GM18870 (cell line): ENCODE data around the gene NDUFS8.

Experiments used
- ATAC-seq: cut with Tn5 transposase; IDR thresholded peaks from one replicate; pipeline ENCODE4 v1.9.1; 2021; ENCODE audit warnings: moderate library complexity; ENCODE audit not compliant: unreplicated experiment

NDUFS8 gene

DNA sequence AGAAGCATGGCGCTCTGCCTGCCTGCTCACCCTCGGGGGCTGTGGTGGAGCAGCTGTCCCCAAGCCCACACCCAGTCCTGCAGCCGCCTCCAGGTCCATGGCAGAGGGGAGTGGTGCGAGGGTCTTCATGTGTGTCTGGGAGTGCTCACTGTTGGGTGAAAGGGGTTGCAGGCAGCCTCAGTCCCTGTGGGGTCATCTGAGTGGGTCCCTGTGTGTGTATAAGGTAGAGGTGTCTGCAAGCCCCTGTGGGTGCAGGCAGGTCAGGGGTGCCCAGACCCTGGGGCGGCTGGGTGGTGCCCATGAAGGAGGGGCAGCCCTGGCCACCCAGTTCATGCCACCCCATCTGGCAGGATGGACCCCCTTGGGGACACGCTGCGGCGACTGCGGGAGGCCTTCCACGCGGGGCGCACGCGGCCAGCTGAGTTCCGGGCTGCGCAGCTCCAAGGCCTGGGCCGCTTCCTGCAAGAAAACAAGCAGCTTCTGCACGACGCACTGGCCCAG, 15.5 kb upstream of the NDUFS8 start:
- ATAC-seq, result no peak

DNA sequence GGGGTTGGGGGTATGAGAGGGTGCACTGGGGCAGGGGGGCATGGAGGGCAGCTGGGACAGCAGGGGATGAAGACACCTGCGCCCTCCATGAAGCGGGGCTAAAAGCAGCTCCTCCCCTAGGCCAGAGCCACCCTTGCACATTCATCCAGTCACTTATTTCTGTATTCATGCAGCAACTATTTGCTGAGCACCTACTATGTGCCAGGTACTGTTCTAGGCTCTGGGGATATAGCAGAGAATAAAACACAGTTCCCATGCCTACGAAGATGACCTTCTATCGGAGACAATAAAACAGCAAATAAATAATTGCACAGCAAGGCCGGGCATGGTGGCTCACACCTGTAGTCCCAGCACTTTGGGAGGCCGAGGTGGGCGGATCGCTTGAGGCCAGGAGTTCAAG, 15.0 kb upstream of the NDUFS8 start:
- no peak for ATAC-seq

DNA sequence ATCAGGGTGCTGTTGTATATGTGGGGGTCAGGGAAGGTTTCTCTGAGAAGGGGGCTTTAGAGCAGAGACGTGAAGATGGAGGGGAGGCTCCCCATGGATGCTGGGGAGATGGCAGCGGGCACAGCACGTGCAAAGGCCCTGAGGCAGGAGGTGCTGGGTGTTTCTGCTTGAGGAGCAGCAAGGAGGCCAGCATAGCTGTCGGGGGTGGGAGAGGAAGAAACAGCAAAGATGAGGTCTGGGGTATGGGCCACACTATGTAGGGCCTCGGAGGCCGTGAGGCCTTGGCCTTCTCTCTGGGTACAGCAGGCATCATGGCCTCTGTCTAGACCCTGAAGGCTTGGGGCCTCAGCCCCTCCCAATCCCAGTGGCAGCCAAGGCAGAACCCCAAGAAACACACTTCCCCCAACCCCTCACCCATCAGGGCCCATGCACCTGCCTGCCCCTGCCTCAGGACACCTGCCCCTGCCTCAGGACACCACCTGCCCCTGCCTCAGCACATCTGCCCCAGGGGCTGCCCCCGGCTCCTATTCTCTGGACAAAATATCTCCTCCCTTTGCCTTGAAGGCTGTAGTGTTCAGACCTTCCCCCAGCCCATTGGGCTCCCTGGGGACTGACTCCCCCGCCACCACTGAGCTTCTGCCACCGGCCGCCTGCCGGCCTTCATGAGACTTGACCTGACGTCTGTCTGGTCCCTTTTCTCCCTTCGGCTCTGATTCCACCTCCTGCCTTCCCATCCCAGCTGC, 14.1 kb upstream of the NDUFS8 start:
- ATAC-seq, result no peak

DNA sequence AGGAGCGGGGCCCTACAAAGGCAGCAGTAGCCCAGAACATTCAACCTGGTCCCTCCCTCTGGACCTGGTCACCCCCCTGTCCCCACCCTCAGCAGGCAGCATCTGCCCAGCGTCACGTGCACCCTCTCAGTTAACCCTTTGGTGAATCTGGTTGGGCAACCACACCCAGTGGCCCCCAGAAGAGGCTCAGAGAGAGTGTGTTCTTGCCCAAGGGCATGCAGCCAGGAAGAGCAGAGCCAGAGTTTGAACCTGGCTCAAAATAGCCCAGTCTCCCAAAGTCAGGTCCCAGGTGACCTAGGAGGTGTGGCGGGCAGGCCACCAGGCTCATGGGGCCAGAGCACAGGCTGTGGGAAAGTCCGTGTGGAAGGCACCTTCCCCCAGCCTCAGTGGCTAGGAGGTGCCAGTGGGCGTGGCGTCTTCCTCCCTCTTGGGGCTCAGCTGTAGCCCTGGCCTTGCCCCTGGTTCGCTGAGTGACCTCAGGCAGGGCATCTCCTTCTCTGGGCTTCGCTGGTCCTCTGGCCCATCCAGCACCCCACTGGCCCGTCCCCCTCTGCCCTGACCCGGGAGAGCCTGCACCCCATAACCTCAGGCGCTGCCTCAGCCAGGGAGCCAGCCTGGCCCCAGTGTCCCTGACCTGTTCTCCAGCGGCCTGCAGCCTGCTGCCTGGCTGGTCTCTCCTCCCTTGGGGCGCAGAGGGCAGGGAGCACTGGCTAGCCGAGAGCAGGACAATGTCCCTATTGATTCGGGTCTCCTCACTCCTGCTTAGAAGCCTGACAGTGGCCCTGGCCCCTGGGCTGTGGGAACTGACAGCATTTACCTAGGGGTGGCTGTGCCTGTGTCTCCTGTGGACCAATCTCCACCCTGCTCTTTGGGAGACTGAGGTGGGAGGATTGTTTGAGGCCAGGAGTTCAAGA, 13.3 kb upstream of the NDUFS8 start:
- ATAC-seq, result no peak

DNA sequence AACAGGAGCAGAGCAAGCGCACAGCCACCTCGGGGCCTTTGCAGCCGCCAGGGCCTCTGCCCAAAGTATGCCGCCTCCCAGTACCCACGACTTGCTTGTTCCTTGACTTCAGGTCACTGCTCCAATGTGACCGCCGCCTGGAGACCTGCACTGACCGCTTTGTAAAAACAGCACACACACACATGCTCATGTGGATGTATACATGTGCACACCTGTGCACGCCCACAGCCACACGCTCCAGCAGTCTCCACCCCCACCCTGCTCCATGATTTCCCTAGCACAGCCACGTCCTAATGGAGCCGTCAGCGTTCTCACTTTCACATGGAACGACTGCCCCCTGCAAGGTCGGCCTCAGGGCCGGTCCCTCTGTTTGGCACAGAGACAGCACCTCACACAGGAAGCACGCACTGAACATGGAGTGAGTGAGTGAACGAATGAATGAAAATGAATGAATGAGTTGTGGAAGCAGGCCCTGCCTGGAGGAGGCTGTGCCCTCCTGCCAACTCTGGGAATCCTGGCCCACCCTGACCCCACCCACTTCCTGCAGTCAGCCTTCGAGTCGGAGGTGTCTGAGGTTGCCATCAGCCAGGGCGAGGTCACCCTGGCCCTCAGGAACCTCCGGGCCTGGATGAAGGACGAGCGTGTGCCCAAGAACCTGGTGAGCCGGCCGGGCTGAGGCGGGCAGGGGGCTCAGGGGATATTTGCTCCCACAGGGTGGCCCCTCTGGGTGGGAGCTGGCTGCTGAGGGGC, 12.3 kb upstream of the NDUFS8 start:
- ATAC-seq, result no peak

DNA sequence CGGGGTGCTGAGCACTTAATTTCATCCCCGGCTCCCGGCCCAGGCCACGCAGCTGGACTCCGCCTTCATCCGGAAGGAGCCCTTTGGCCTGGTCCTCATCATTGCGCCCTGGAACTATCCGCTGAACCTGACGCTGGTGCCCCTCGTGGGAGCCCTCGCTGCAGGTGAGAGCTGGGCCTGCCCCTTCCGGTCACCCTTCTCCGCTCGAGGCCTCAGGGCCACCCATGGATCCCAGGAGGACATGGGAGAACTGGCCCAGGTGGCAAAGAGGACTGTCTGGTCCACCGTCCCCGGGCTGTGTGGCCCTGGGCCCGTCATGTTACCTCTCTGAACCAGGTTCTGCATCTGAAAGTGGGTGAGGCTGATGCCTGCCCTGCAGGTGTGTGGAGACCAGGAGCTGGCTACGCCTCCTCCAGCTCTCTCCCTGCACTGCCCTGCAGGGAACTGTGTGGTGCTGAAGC, 11.7 kb upstream of the NDUFS8 start:
- no peak for ATAC-seq

DNA sequence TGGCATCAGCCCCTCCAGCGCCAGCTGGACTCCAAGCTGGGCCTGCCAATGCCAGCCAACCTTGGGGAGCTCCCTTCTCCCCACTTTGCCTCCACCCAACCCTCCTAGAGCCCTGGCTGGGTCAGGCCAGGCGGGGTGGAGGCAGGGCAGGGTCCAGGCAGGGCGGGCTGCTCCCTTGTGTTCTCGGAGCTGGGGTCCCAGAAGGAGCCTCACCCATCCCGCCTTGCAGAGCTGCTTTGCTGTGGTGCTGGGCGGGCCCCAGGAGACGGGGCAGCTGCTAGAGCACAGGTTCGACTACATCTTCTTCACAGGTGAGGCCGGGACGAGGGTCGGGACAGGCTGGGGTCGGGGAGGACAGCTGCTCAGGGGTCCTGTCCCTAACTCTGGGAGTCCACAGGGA, 11.0 kb upstream of the NDUFS8 start:
- no peak for ATAC-seq

DNA sequence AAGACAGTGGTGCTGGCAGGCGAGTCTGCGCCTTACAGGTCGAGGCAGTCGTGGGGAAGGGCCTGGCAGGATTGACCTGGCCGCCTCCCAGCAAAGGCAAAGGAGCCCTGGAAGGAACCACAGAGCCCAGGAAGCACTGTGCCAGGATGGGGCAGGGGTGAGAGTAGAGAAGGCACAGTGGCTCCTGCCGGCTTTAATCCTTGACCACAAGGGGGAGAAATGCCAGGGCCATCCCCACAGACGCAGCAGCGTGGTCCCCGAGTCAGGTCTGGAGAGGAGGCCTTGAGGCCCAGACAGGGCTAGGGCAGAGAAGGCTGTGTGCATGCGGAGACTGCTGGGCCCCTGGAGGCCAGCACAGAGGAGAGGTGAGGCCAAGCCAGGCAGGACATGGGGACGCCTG, 9.9 kb upstream of the NDUFS8 start:
- ATAC-seq, result no peak

DNA sequence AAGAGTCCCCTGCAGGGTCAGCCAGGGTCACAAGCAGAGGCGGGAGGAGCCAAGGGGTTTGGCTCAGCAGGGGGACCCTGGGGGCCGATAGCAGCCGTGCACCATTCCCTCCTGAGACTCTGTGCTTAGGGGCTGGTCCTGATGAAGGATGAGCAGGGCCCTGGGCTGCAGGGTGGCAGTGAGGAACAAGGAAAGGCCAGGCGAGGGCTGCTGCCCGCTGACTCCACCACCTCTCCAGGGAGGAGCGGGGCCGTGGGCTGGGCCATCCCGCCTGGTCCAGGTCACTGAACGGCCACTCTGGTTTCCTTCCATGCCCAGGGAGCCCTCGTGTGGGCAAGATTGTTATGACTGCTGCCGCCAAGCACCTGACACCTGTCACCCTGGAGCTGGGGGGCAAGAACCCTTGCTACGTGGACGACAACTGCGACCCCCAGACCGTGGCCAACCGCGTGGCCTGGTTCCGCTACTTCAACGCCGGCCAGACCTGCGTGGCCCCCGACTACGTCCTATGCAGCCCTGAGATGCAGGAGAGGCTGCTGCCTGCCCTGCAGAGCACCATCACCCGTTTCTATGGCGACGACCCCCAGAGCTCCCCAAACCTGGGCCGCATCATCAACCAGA, 9.2 kb upstream of the NDUFS8 start:
- ATAC-seq, result no peak

DNA sequence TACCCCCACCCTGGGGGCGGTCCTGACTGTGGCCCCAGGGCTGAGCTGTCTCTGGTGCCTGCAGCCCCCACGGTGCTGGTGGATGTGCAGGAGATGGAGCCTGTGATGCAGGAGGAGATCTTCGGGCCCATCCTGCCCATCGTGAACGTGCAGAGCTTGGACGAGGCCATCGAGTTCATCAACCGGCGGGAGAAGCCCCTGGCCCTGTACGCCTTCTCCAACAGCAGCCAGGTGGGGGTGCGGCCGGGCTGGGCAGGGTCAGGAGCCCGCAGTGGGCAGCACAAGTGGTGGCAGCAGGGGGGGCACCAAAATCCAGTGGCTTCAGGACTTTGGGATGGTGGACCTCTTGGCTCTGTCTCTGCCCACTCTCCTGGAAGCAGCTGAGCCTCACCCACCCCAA, 8.0 kb upstream of the NDUFS8 start:
- ATAC-seq, result no peak

DNA sequence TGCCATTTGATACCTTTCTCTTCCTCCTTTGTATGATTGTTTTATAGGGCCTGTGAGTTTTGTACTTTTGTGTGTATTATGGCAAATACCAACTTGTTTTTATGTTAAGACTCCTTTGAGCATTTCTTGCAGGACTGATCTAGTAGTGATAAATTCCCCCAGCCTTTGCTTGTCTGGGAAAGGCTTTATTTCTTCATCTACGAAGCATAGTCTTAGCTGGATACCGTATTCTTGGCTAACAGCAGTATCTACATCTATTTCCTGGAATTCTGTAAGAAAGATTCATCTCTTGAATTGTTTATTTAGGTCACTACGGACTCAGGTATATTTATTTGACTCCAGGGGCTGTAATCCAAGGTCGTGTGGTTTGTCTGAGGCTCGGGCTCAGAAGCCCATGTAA, 6.0 kb upstream of the NDUFS8 start:
- no peak for ATAC-seq

DNA sequence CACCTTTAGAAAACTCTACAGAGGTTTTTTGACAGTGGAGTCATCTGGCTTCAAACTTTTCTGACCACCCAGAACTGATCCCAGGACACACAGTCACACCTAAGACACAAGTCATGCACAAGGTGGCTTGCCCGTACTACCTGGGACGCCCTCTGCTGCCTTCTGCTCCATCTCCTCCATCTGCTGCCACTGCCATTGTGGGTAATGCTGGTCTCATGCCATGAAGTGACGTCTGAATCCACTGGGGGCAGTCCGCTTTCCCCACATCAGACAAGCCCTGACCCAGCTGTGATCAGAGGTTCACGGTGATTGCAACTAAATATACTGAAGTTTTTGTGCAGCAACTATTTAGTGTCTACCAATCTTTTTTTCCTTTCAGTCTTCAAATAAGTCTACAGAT, 5.4 kb upstream of the NDUFS8 start:
- ATAC-seq, result no peak

DNA sequence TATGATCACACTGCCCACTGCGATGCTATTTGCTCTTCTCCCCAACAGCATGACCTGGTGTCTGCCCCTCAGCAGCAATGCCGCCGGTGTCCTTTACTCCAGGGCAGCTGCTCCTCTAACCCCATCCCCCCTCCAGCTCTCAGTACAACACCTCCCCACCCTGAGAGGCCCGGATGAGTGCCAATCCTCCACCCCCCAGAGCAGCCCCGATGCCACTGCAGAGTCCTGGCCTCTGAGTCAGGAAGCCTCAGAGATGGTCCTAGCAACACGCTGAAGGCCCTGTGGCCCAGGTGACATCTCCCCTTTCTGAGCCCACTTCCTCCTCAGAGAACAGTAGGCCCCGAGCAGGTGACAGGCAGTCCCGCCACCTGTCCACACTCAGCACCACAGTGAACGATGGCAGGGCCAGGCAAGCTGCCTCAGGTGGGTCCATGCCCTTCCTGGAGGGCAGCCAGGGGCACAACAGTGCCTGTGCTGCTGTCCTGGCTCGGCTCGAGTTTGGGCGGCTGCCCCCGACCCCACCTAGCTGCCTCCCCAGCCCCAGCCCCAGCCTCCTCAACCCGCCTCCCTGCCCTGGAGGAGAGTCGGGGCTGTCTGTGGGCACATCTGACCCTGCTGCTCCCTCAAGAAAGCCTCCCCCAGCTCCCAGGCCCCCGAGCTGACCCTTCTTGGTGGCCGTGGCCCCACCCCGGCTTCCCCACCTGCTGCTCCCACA, 3.9 kb upstream of the NDUFS8 start:
- no peak for ATAC-seq

DNA sequence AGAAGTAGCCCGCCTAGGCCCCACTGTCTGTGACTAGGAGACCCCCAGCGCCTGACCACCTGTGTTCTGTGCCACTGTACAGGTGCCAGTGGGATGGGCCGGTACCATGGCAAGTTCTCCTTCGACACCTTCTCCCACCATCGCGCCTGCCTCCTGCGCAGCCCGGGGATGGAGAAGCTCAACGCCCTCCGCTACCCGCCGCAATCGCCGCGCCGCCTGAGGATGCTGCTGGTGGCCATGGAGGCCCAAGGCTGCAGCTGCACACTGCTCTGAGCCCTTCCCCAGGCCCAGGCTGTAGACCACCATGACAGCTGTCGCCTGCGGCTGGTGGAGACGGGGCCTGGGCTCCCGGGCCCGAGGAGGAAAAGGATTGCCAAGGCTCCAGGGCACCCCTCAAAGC, 2.8 kb upstream of the NDUFS8 start:
- ATAC-seq, result no peak

DNA sequence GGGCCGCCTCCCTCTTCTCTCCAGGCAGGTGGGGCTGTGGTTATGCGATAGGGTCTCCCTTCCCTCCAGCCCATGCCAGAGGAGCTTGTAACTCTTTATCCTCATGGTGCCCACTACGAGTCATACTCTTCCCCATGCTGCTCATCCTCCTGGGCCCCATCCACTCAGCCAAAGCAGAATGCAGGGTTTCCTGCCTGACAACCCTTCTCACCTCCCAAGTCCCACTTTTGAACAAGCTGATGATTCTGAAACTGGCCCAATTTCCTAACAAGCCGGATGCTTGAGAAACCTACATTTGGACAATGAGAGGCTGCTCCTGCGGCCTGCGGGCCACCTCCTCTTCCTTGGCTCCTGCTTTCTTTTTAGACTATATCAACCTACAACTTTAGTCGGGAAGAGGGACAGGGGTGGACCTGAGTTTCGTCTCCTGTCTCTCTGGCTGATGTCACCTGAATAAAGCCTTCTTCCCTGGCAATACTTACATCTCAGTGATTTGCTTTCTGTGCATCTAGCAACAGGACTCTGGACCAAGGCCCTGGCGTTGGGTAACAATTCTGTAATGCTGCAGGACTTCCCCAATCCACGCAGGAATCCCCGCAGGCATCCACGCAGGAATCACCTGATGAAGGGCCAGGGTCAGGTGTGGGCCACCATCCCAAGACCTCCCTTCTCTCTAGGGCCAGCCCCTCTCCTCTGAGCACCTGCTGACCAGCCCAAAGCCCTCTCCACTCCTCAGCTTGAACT, 1.5 kb upstream of the NDUFS8 start:
- ATAC-seq, result no peak

DNA sequence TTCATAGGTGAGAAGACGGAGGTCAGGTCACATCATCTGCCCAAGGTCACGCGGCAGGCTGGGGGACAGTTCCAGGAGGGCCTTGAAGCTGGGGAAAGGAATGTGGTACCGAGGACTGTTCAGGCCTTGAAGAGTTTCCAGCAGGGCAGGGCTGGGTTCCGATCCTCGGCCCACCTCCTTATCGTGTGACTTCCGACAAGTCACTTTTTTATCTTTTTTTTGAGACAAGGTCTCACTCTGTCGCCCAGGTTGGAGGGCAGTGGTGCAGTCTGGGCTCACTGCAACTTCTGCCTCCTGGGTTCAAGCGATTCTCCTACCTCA, 623 bp downstream of the NDUFS8 start:
- no peak for ATAC-seq

DNA sequence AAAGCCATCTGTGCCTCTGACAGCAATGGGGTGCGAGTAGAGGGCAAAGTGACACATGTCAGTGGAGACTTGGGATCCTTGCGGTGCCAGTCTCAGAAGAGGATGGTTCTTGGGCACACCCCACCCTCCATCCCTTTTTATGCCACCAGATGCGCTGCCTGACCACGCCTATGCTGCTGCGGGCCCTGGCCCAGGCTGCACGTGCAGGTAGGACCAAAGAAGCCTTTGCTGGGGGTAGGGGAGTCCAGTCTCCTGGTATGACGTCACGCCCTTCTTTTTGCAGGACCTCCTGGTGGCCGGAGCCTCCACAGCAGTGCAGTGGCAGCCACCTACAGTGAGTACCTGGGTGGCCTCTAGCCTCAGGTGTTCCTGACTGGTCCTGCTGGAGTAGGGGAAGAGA, 1.5 kb downstream of the NDUFS8 start:
- ATAC-seq, result no peak

DNA sequence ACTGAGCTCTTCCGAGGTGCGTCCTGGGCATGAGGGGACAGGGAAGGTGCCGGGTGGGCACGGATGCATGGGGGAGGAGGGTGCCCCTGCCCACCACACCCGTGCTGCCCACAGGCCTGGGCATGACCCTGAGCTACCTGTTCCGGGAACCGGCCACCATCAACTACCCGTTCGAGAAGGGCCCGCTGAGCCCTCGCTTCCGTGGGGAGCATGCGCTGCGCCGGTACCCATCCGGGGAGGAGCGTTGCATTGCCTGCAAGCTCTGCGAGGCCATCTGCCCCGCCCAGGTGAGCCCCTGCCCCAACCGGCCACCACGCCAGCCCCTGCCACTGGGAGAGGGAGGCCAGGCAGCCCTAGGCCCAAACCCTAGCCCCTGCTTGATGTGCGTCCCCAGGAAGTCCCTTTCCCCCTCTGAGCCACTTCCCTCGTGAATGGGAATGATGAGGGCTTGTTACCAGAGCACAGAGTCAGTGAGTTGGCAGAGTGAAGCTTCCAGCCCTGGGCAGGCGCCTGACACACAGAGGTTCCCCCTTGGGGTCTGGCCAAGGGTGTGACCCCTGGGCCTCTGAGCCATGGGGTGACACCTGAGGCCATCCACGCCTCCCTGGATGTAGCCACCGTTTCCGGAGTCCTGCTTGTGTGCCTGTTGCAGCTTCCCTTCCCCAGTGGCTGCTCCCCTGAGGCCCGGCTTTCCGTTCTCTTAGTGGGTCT, 2.7 kb downstream of the NDUFS8 start:
- ATAC-seq, result no peak

DNA sequence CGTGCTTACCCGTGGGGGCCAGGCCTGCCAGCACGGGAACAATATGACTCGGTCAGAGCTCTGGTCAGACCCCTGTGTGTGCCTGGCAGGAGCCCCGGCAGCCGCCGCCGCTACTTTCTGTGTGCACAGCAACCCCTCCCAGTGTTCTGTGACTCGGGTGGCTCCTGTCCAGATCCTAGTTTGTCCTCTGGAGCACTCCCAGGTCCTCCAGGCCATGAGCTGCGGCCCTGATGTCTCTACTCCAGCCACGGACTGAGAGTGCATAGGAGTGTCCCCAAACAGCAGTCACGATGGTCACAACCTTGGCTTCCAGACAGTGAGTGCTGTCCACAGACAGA, 3.2 kb downstream of the NDUFS8 start:
- ATAC-seq, result no peak
